ENCODE results near the gene PRELID3B.

DNA sequence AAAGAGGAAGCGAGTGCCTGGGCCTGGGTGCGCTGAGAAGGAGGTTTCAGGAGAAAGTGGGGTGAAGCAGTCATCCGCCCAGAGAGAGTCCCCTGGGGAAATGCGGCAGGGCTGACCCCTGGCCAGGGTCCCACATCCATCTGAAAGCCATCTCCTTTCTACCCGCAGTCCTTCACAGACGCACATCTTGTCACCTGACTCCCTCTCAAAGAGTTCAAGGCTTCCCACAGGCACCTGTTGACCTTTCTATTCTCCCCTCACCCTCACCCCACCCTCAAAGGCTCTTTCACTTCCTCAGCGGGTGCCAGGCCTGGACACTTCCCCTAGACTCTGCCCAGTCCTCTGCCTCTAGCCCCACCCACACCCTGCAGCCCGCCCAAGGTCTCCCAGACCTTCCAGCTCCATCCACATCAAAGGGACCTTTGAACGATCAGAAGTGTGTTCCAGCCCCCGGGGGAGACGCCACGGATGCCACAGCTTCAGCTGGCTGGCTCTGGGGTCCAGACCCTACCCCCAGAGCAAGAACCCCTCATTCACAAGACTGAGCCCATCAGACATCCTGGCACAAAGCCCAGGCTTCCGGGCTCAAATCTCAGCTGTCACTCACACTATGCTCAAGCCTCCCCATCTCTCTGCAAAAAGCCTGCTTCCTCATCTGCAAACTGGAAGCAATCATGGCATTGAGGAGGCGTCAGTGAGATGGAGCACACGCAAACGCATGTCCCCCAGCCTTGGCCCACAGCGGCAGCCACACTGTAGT is 37.6 kb downstream of the PRELID3B start:
- TF ChIP-seq, protein P1, sequence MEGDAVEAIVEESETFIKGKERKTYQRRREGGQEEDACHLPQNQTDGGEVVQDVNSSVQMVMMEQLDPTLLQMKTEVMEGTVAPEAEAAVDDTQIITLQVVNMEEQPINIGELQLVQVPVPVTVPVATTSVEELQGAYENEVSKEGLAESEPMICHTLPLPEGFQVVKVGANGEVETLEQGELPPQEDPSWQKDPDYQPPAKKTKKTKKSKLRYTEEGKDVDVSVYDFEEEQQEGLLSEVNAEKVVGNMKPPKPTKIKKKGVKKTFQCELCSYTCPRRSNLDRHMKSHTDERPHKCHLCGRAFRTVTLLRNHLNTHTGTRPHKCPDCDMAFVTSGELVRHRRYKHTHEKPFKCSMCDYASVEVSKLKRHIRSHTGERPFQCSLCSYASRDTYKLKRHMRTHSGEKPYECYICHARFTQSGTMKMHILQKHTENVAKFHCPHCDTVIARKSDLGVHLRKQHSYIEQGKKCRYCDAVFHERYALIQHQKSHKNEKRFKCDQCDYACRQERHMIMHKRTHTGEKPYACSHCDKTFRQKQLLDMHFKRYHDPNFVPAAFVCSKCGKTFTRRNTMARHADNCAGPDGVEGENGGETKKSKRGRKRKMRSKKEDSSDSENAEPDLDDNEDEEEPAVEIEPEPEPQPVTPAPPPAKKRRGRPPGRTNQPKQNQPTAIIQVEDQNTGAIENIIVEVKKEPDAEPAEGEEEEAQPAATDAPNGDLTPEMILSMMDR (IDR thresholded peaks at IDR 0.05) = no peak
- no peak for TF ChIP-seq POLR2A (IDR thresholded peaks at IDR 0.05)

Data from right lobe of liver (tissue), 4 donors.